Bronchus fibroblast of lung (primary cell): Measurements from ENCODE around the gene C3orf52. TPM values are rescaled to one million over a fixed set of nuclear protein-coding genes. Genes with fewer than 3 reads are reported as not detected.

Source experiments
- total RNA-seq: library from RNA; depleted of rRNA; stranded (reverse); fragments of >200 nt; gene quantifications from 2 replicates; pipeline ENCODE4 v1.2.3, GENCODE V29; 2015

Gene C3orf52
- total RNA-seq = 1.6 and 2.5 TPM in 2 replicates

GRCh38 chr3:112086076-112086854 is at the start of gene C3orf52:
Gene C3orf52, plus strand, starts transcription at chr3:112086389. Its CDS starts 19 bp downstream, at chr3:112086408.

GRCh38 chr3:112132975-112133448 is 46.8 kb downstream of the C3orf52 start, which contains the start of gene GCSAM:
Gene GCSAM, minus strand, starts transcription at chr3:112133248. Its CDS starts 128 bp downstream, at chr3:112133120.

Other genes starting within 250 kb of the C3orf52 start
- gene PHLDB2, start 227.1 kb upstream of the C3orf52 start, total RNA-seq = 18.0 and 25.1 TPM in 2 replicates
- 23.9 and 30.9 TPM in 2 replicates for gene ABHD10, start 107.4 kb upstream of the C3orf52 start, total RNA-seq
- gene TAGLN3, start 87.5 kb upstream of the C3orf52 start, total RNA-seq = 1.0 and 1.5 TPM in 2 replicates
- not detected in 2 replicates for gene TMPRSS7, start 51.7 kb upstream of the C3orf52 start, total RNA-seq
- gene GCSAM, start 46.9 kb downstream of the C3orf52 start, total RNA-seq = not detected in 2 replicates
- gene SLC9C1, start 207.8 kb downstream of the C3orf52 start, total RNA-seq = under 0.01 TPM in 1 of 2 replicates, not detected in the other
- gene CD200, start 246.8 kb downstream of the C3orf52 start, total RNA-seq = 3.0 and 5.0 TPM in 2 replicates